ENCODE measurements around the gene CLASP1.
"Not testable (repeated sequence)": the region's sequence is repeated elsewhere in the genome, so short reads cannot be mapped to it uniquely, and the experiment has no call there.

Gene CLASP1

GRCh38 chr2:121502781-121503180, 146.5 kb downstream of the CLASP1 start:
- DNase-seq (ENCODE audit: low read depth): no peak

GRCh38 chr2:121502246-121502645, 147.0 kb downstream of the CLASP1 start:
- no peak for DNase-seq (ENCODE audit: low read depth)

DNA sequence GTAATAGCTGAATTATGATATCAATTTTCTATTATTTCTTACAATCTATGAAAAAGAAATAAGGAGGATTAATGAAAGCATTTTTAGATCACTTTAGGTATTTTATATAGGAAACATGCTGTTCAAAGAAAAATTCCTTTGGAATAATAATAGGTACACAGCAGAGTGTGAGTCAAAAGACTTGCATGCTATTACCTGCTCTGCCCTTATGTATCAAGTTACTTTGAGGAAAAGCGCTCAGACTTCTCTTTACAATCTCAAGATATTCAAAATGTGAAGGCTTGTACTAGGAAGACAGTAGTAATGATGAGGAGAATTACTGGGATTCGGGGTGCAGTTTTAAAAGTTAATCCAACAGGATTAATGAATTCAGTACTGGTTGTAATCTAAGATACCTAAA, 147.7 kb downstream of the CLASP1 start:
- DNase-seq (ENCODE audit: low read depth): no peak

DNA sequence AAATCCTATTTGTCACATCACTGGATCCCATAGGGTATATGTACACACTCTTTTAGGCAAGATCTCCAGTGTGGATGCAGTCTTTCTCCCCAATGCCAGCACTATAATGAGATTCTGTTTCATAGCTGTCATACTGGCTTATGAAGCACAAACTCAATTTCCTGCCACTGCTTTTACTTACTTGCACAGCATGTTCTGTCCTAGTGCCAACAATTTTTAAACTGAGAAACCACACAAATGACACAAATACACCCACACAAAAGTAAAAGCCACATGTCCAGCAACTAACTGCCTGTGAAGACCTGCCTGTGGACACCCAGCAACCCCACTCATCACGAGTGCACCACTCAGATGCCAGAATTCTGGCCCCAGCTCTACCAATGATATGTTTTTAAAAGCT, 148.2 kb downstream of the CLASP1 start:
- DNase-seq (ENCODE audit: low read depth): no peak

DNA sequence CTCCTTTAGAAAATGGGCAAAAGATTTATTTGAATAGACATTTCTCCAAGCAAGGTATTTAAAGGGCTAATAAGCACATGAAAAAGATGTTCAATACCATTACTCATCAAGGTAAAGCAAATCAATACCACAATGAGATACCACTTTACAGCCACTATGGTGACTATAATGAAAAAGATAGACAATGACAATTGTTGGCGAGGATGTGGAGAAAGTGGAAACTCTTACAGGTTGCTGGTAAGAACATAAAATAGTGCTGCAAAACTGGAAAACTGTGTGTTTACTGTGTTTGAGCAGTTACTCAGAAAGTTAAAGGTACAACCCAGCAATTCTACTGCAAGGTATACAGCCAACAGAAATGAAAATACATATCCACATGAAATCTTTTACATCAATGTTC, 150.5 kb downstream of the CLASP1 start:
- no peak for DNase-seq (ENCODE audit: low read depth)

DNA sequence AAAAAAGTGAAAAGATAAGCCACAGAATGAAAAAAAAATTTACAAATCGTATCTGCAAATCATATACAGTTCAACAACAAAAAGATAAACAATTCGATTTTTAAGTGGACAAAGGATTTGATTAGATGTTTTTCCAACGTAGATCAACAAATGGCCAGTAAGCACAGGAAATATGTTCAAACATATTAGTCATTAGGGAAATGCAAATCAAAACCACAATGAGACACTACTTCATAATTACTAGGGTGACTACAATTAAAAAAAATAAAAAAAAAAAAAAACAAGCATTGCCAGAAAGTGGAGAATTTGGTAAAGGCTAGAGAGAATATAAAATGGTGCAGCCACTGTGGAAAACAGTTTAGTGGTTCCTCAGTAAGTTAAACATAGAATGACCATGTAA, 156.9 kb downstream of the CLASP1 start:
- DNase-seq (ENCODE audit: low read depth): no peak

GRCh38 chr2:121491518-121491917, 157.7 kb downstream of the CLASP1 start:
- DNase-seq (ENCODE audit: low read depth): no peak

- DNase-seq (ENCODE audit: low read depth): no peak
These were observed 158.6 kb downstream of the CLASP1 start for GRCh38 chr2:121490584-121491133.

DNA sequence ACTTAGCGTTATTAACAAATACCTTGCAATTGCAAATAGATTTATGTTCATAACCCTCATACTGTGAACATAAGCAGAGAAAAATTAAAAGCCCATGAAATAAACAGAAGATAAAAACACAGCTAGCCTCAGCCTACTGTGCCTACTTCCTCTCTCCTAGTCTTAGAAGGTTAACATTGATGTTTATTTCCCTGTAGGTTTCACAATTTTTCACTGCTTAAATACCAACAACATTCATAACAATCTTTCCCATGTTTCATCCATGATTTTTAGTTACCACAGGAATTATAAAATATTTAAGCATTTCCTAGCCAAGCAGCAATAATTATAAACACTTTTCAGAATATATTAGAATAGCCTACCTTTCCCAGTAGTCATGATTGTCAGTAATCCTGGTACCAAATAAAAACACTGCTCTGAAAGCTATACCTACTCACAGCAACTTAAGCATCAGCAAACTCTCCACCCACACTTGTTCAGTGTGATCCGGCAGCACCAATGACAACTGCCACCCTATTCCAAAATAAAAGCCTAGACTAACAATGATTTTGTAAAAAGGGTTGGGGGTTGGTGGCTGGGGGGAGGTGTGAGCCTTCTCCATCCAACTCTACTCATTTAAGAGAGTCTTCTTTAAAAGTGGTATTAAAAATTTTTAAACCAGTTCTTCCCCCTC, 159.2 kb downstream of the CLASP1 start:
- DNase-seq (ENCODE audit: low read depth): no peak

DNA sequence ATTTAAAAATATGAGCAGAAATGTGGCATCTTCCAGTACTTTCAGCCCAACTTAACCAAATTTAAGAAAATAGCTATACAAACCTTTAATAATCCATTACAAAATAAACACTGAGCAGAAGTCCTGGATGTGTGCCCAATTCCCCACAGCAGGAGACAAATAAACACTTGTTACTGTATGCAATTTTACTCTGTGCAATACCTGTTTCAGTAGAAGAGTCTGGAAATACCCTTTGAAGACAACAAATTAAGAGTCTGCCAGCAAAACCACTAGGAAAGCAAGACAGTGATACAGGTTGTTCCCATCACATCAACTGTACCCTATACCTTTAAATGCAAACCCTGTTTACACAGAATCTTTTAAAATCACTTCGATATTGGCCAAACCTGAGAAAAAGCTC, 160.0 kb downstream of the CLASP1 start:
- DNase-seq (ENCODE audit: low read depth): no peak

DNA sequence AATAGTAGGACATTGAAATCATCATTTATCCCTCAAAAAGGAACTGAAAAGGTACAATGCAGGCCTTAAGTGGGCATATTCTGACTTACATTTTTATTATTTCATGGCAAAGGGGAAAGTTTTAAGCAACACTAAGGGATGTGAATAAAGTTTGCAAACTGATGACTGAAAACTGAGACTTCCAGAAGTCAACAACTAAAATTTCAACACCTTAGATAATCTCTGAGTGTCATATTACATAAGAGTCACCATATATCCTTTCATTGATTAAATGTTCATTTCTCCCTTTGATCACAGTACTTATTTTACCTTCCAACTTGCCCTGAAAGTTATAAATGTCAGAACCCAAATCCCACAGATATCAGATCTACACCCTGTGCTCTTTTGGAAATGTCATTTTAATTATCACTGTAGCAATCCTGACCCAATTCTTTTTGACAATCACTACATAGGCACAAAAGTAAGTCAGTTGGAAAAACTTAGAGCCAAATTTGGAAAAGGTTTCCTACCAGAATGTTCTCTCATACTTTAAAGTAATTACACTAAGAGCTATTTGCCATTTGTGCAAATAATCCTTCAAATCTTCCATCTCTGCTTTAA, 163.0 kb downstream of the CLASP1 start:
- DNase-seq (ENCODE audit: low read depth): no peak

DNA sequence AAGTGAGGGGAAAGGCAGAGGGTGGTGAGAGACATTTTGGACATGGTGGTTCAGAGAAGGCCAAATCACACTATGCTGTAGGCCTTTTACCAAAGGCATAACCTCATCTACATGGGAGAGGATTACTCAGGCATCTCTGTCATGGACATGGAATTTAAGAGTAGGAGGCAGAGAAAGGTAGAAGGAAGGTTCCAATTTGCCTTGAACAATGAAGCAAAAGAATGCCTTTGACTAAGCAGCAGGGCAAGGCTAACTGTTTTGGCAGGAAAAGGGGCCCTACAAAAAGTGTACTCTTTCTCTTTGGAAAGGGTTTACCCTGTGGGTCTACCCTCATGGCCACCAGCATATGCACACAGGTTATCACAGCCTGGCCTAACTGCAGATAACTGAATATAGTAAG, 164.2 kb downstream of the CLASP1 start:
- DNase-seq (ENCODE audit: low read depth): no peak

GRCh38 chr2:121483846-121484245, 165.4 kb downstream of the CLASP1 start:
- no peak for DNase-seq (ENCODE audit: low read depth)

DNA sequence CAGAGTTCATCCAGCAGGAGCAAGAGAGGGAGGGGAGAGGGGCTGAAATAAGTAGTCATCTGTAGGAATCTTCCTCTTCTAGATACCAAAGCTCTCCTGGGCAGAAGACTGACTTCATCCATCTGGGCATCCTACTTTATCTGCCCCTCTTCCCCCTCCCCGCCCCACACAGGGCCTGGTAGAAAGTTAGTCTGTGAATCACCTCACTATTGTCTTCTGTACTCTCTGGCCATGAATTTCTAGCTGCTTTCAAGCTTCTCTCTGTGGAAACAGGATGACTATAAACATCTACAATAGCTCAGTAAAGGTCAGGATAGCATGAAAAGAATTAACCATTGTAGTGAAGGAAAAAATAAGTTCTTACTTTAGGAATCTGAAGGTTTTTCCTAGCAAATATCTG, 166.2 kb downstream of the CLASP1 start:
- DNase-seq (ENCODE audit: low read depth): no peak

- DNase-seq (ENCODE audit: low read depth): no peak
These were observed 168.4 kb downstream of the CLASP1 start for GRCh38 chr2:121480826-121481225.

DNA sequence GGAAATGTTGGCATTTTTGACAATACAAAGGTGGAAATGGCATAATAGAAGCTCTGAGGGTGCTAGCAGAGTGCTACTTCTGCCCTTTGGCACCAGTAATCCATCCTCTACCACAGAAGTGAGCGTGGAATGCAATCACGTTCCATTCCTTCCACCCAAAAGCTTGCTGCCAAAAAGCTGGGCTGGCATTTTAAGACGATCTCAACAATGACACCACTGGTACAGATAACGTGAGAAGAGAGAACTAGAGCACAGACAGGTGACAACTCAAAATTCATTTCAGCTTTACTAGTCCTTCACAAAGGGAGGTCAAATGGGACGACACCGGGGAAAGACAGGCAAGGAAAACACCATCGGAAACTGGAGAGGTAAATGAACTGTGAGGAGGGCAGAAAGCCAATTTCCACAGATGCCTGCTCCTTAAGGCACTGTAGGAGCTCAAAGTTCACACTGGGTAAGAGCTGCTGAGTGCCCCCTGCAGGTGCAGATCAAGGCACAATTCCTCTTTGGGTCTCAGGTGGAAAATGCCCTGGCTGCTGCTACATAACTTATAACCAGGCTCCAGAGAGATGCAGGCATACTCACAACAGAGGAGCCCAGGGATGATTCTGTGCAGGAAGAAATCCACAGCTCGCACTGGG, 169.3 kb downstream of the CLASP1 start:
- no peak for DNase-seq (ENCODE audit: low read depth)

DNA sequence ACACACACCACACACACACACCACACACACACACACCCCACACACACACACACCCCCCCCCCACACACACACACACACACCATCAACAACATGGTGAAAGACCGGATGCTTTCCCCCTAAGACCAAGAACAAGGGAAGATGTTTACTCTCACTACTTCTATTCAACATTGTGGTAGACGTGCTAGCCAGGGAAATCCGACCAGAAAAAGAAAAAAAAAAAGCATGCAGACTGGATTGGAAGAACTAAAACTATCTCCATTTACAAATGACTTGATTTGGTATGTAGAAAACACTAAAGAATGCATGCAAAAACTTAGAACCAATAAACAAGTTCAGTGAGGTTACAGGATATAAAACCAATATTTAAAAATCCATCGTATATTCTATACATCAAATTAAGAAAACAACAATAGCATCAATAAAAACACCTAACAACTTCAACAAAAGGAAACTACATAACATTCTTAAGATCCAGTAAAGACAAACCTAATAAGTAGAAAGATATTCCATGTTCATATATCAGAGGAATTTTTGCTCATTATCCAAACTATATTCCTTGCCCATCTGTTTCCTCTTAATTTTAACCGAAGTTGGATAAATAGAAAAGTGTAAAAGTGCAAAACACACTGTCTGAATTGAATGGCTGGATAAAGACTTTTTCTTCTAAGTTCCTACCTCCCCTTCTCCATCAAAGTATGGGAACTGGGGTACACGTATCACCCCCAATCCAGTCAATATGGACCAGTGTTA, 170.1 kb downstream of the CLASP1 start:
- DNase-seq (ENCODE audit: low read depth): no peak

GRCh38 chr2:121478358-121478995, 170.8 kb downstream of the CLASP1 start:
- not testable (repeated sequence) for DNase-seq (ENCODE audit: low read depth)

- no peak for DNase-seq (ENCODE audit: low read depth)
These were observed 172.6 kb downstream of the CLASP1 start for GRCh38 chr2:121476684-121477083.

- DNase-seq (ENCODE audit: low read depth): no peak
These were observed 173.3 kb downstream of the CLASP1 start for GRCh38 chr2:121475811-121476571.

DNA sequence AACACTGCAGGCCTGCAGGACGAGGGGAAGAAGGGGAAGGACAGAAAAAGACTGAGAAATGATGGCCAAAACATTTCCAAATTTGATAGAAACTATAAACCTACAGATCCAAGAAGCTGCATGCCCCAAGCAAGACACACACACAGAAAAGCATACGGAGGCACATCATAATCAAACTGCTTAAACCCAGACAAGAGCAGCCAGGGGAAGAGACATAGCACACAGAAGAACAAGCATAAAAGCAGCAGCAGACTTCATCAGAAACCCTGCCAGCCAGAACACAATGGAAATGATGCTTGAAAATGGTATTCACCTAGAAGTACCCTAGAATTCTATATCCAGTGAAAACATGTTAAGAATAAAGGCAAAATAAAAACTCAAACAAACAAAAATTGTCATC, 175.8 kb downstream of the CLASP1 start:
- DNase-seq (ENCODE audit: low read depth): no peak

Measured in T-helper 22 cell (primary cell).